IMR-90 (cell line): ENCODE measurements around the gene PTPN22.

Source experiments
- BHLHE40 ChIP-seq: fragments of 150-350 bp; IDR thresholded peaks from 2 replicates; pipeline ENCODE4 v1.6.1; 2016; ENCODE audit warnings: mild to moderate bottlenecking, low read depth, low read length
- MXI1 ChIP-seq: IDR thresholded peaks from 2 replicates; pipeline ENCODE4 v1.6.1; 2012; ENCODE audit warnings: low read depth, mild to moderate bottlenecking, low read length, moderate library complexity, borderline replicate concordance
- POLR2A ChIP-seq: IDR thresholded peaks from 2 replicates; pipeline ENCODE4 v1.6.1; 2012; ENCODE audit warnings: mild to moderate bottlenecking, low read depth, low read length
- RAD21 ChIP-seq: IDR thresholded peaks from 2 replicates; pipeline ENCODE4 v1.6.1; 2012; ENCODE audit warnings: low read length, improper control_type of control experiment
- SMC3 ChIP-seq: fragments of 150-350 bp; IDR thresholded peaks from 2 replicates; pipeline ENCODE4 v1.6.1; 2016; ENCODE audit warnings: low read depth, mild to moderate bottlenecking, antibody characterized with exemption, low read length, moderate library complexity
- TF ChIP-seq, protein P1 (sequence below): conservative IDR thresholded peaks from 2 replicates; pipeline ENCODE4 v1.5.1; 2012; ENCODE audit warnings: mild to moderate bottlenecking, low read depth, low read length, improper control_type of control experiment
- TF ChIP-seq, protein P2 (sequence below): fragments of 150-350 bp; IDR thresholded peaks from 2 replicates; pipeline ENCODE4 v1.6.1; 2016; ENCODE audit warnings: low read depth, mild to moderate bottlenecking, low read length, moderate library complexity, borderline replicate concordance

DNA sequence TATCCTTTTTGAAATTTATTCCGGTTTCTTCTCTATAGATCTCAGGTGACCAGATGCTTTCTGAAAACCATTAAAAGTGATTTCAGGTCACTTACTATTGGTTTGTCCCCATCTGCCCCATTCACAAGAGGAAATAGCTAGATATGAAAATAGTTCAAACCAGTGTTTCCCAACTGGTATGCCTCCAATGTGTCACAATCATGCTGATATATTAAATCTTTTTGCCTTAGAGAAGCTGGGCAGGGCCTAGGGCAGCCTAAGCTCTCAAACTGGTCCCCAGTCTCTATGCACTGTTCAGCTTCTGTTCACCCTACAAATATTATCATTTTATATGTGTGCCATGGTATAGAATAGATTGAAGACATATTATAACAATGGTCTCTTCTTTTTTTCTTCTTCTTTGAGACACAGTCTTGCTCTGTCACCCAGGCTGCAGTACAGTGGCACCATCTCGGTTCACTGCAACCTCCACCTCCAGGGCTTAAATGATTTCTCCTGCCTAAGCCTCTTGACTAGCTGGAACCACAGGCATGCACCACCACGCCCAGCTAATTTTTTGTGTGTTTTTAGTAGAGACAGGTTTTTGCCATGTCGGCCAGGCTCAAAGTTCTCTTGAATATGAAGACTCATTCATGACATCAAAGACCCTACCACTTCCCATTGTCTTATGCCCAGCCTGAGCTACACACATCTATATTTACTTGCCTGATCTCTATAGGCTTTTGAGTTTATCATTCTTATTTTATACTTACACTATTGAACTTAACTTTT lies 15.7 kb downstream of the PTPN22 start:
- TF ChIP-seq, protein P1, sequence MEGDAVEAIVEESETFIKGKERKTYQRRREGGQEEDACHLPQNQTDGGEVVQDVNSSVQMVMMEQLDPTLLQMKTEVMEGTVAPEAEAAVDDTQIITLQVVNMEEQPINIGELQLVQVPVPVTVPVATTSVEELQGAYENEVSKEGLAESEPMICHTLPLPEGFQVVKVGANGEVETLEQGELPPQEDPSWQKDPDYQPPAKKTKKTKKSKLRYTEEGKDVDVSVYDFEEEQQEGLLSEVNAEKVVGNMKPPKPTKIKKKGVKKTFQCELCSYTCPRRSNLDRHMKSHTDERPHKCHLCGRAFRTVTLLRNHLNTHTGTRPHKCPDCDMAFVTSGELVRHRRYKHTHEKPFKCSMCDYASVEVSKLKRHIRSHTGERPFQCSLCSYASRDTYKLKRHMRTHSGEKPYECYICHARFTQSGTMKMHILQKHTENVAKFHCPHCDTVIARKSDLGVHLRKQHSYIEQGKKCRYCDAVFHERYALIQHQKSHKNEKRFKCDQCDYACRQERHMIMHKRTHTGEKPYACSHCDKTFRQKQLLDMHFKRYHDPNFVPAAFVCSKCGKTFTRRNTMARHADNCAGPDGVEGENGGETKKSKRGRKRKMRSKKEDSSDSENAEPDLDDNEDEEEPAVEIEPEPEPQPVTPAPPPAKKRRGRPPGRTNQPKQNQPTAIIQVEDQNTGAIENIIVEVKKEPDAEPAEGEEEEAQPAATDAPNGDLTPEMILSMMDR, result no peak
- TF ChIP-seq POLR2A, result no peak
- TF ChIP-seq SMC3, result no peak
- TF ChIP-seq RAD21, result no peak
- TF ChIP-seq MXI1, result no peak
- TF ChIP-seq, protein P2, sequence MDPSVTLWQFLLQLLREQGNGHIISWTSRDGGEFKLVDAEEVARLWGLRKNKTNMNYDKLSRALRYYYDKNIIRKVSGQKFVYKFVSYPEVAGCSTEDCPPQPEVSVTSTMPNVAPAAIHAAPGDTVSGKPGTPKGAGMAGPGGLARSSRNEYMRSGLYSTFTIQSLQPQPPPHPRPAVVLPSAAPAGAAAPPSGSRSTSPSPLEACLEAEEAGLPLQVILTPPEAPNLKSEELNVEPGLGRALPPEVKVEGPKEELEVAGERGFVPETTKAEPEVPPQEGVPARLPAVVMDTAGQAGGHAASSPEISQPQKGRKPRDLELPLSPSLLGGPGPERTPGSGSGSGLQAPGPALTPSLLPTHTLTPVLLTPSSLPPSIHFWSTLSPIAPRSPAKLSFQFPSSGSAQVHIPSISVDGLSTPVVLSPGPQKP, result no peak
- TF ChIP-seq BHLHE40, result no peak
